GM11168 (cell line): ENCODE measurements around the gene IDH3A.

Experiments
- in situ Hi-C: fragments of 300-500 bp; cut with MboI; formaldehyde crosslinking; loops from one replicate; pipeline ENCODE4 v1.12.0; 2022; ENCODE audit warnings: low sequenced_read_pairs; ENCODE audit not compliant: unreplicated experiment

Gene IDH3A

GRCh38 chr15:78212008-78212407 is 62.8 kb downstream of the IDH3A start:
- in situ Hi-C loops, result no loop called here

GRCh38 chr15:78212546-78213424 is 63.6 kb downstream of the IDH3A start:
- in situ Hi-C loops, result no loop called here

- in situ Hi-C loops, result no loop called here
Observed at GRCh38 chr15:78213425-78213750, 64.2 kb downstream of the IDH3A start.

GRCh38 chr15:78213956-78214355 is 64.8 kb downstream of the IDH3A start:
- in situ Hi-C loops, result no loop called here

GRCh38 chr15:78216276-78217104 is 67.3 kb downstream of the IDH3A start:
- in situ Hi-C loops, result no loop called here

- in situ Hi-C loops, result no loop called here
Observed at GRCh38 chr15:78220713-78221112, 71.6 kb downstream of the IDH3A start.
